H9 (cell line): Measurements from ENCODE around the gene C13orf46. TPM values are rescaled to one million over a fixed set of nuclear protein-coding genes. Genes with fewer than 3 reads are reported as not detected.

Experiments
- DNase-seq: peaks from one replicate; pipeline ENCODE4 v3.0.0-alpha.2; 2017
- H2AFZ ChIP-seq: one replicate; pipeline ENCODE4 v1.6.1; 2013; ENCODE audit warnings: mild to moderate bottlenecking, low read length, control low read depth, moderate library complexity
- H2AK5ac ChIP-seq: 2 replicates; pipeline ENCODE4 v1.6.1; 2013; ENCODE audit warnings: low read length, control low read depth, mixed read lengths; ENCODE audit not compliant: insufficient read length
- H2BK120ac ChIP-seq: one replicate; pipeline ENCODE4 v1.6.1; 2013; ENCODE audit warnings: low read depth, mild to moderate bottlenecking, low read length, control low read depth, inconsistent platforms; ENCODE audit not compliant: poor library complexity, severe bottlenecking
- H2BK12ac ChIP-seq: 2 replicates; pipeline ENCODE4 v1.6.1; 2013; ENCODE audit warnings: low read length, control low read depth, mixed read lengths, low read depth; ENCODE audit not compliant: insufficient read length
- H2BK15ac ChIP-seq: 2 replicates; pipeline ENCODE4 v1.6.1; 2013; ENCODE audit warnings: low read depth, low read length, control low read depth
- H2BK20ac ChIP-seq: one replicate; pipeline ENCODE4 v1.6.1; 2013; ENCODE audit warnings: low read depth, mild to moderate bottlenecking, low read length, control low read depth, inconsistent platforms; ENCODE audit not compliant: poor library complexity, severe bottlenecking
- H2BK5ac ChIP-seq: 2 replicates; pipeline ENCODE4 v1.6.1; 2013; ENCODE audit warnings: low read length, control low read depth, mixed read lengths; ENCODE audit not compliant: insufficient read length
- H3K14ac ChIP-seq: 2 replicates; pipeline ENCODE4 v1.6.1; 2013; ENCODE audit warnings: low read length, control low read depth; ENCODE audit not compliant: insufficient read depth
- H3K18ac ChIP-seq: 2 replicates; pipeline ENCODE4 v1.6.1; 2013; ENCODE audit warnings: low read depth, mild to moderate bottlenecking, mixed read lengths, low read length, control low read depth; ENCODE audit not compliant: insufficient read length
- H3K23ac ChIP-seq: 2 replicates; pipeline ENCODE4 v1.6.1; 2013; ENCODE audit warnings: low read length, control low read depth, mixed read lengths, low read depth; ENCODE audit not compliant: insufficient read length
- H3K23me2 ChIP-seq: 2 replicates; pipeline ENCODE4 v1.6.1; 2013; ENCODE audit warnings: low read depth, mild to moderate bottlenecking, mixed read lengths, low read length, control low read depth; ENCODE audit not compliant: insufficient read length, poor library complexity, severe bottlenecking
- H3K27ac ChIP-seq: 2 replicates; pipeline ENCODE4 v1.5.1; 2013; ENCODE audit warnings: low read length, control low read depth, mixed read lengths, low read depth; ENCODE audit not compliant: insufficient read length
- H3K27me3 ChIP-seq: 2 replicates; pipeline ENCODE4 v1.6.1; 2013; ENCODE audit warnings: low read length, control low read depth, inconsistent platforms; ENCODE audit not compliant: insufficient read depth
- H3K4ac ChIP-seq: 2 replicates; pipeline ENCODE4 v1.6.1; 2013; ENCODE audit warnings: low read depth, mild to moderate bottlenecking, control low read depth, inconsistent platforms, low read length, moderate library complexity
- H3K4me1 ChIP-seq: 2 replicates; pipeline ENCODE4 v1.6.1; 2013; ENCODE audit warnings: low read length, control low read depth, inconsistent platforms; ENCODE audit not compliant: insufficient read depth
- H3K4me2 ChIP-seq: 2 replicates; pipeline ENCODE4 v1.6.1; 2013; ENCODE audit warnings: low read length, control low read depth, mixed read lengths; ENCODE audit not compliant: insufficient read length, insufficient read depth
- H3K56ac ChIP-seq: 2 replicates; pipeline ENCODE4 v1.6.1; 2013; ENCODE audit warnings: low read depth, mild to moderate bottlenecking, mixed read lengths, low read length, control low read depth; ENCODE audit not compliant: insufficient read length
- H3K79me1 ChIP-seq: 2 replicates; pipeline ENCODE4 v1.6.1; 2013; ENCODE audit warnings: low read depth, mild to moderate bottlenecking, moderate library complexity, low read length, control low read depth, inconsistent platforms; ENCODE audit not compliant: insufficient read depth, poor library complexity, severe bottlenecking
- H3K79me2 ChIP-seq: 2 replicates; pipeline ENCODE4 v1.6.1; 2013; ENCODE audit warnings: low read length, control low read depth, inconsistent platforms; ENCODE audit not compliant: insufficient read depth
- H3K9ac ChIP-seq: 2 replicates; pipeline ENCODE4 v1.6.1; 2013; ENCODE audit warnings: low read length, control low read depth, mixed read lengths; ENCODE audit not compliant: insufficient read length; ENCODE audit errors: extremely low read depth
- H3K9me3 ChIP-seq: one replicate; pipeline ENCODE4 v1.6.1; 2013; ENCODE audit warnings: low read depth, low read length, inconsistent platforms; ENCODE audit not compliant: control insufficient read depth
- H3T11ph ChIP-seq: one replicate; pipeline ENCODE4 v1.6.1; 2013; ENCODE audit warnings: mild to moderate bottlenecking, low read length, control low read depth, inconsistent platforms
- H4K20me1 ChIP-seq: one replicate; pipeline ENCODE4 v1.6.1; 2013; ENCODE audit not compliant: control insufficient read depth, insufficient read length, insufficient read depth
- H4K5ac ChIP-seq: 2 replicates; pipeline ENCODE4 v1.6.1; 2013; ENCODE audit warnings: low read depth, mild to moderate bottlenecking, mixed read lengths, low read length, control low read depth; ENCODE audit not compliant: insufficient read length
- H4K8ac ChIP-seq: replicated peaks from 2 replicates; pipeline ENCODE4 v1.6.1; 2013; ENCODE audit warnings: low read length, control low read depth, mixed read lengths, low read depth; ENCODE audit not compliant: insufficient read length
- H4K91ac ChIP-seq: 2 replicates; pipeline ENCODE4 v1.6.1; 2013; ENCODE audit warnings: low read depth, mild to moderate bottlenecking, moderate library complexity, mixed read lengths, low read length, control low read depth; ENCODE audit not compliant: insufficient read length
- H3K27ac Mint-ChIP-seq, 3 experiments: 2 replicates in 2 of 3; 3 replicates in 1 of 3; pipeline ENCODE4 v1.8.0; 2020 to 2021; ENCODE audit warnings: mixed read lengths in 3 of 3, mild to moderate bottlenecking in 1 of 3, moderate library complexity in 1 of 3
- H3K27me3 Mint-ChIP-seq: 2 replicates; pipeline ENCODE4 v1.8.0; 2021; ENCODE audit warnings: low read depth, mild to moderate bottlenecking, moderate library complexity, mixed read lengths
- H3K36me3 Mint-ChIP-seq, 3 experiments: 2 replicates in 2 of 3; 3 replicates in 1 of 3; pipeline ENCODE4 v1.8.0; 2020 to 2021; ENCODE audit warnings: low read depth in 3 of 3, mixed read lengths in 3 of 3; ENCODE audit not compliant: insufficient read depth in 1 of 3
- H3K4me1 Mint-ChIP-seq, 2 experiments: 2 replicates each; pipeline ENCODE4 v1.8.0; 2020; ENCODE audit warnings: mixed read lengths in 2 of 2
- H3K4me3 Mint-ChIP-seq, 2 experiments: 2 replicates in 1 of 2; 3 replicates in 1 of 2; pipeline ENCODE4 v1.8.0; 2020 to 2021; ENCODE audit warnings: mild to moderate bottlenecking in 2 of 2, mixed read lengths in 2 of 2, moderate library complexity in 1 of 2
- H3K9me3 Mint-ChIP-seq, 2 experiments: 2 replicates in 1 of 2; 3 replicates in 1 of 2; pipeline ENCODE4 v1.8.0; 2020; ENCODE audit warnings: mild to moderate bottlenecking in 2 of 2, mixed read lengths in 2 of 2, moderate library complexity in 1 of 2
- CTCF ChIP-seq: fragments of 200-600 bp; sonication (generic); conservative IDR thresholded peaks from 3 replicates; pipeline ENCODE4 v1.8.0; 2021; ENCODE audit warnings: antibody characterized with exemption, mild to moderate bottlenecking
- WGBS: extraction: QIAGEN DNeasy Blood & Tissue Kit; methylation state at CpG from one replicate; pipeline ENCODE4 v1.1.7; 2013; ENCODE audit warnings: missing lambda C conversion rate, low lambda C conversion rate, mixed read lengths; ENCODE audit not compliant: insufficient read length; ENCODE audit errors: extremely low coverage; 5-methylcytosine and 5-hydroxymethylcytosine counted together
- total RNA-seq: library from RNA; stranded (reverse); gene quantifications from 2 replicates; pipeline ENCODE4 v1.2.1, GENCODE V29; 2021

The C13orf46 gene
- total RNA-seq, 1 experiment from 2014 or later, result 0.55 TPM

GRCh38 chr13:113907635-113908617, 66.0 kb downstream of the C13orf46 start:
- no peak overlapping the region for H2BK20ac ChIP-seq
- no peak overlapping the region for H4K91ac ChIP-seq
- no peaks in the 10 kb centered on the region for H3K23me2 ChIP-seq
- Mint-ChIP-seq H3K27ac (peak overlapping the region in 1 of 3 experiments; percentile 4; a peak in 1 of 7 replicates), H3K4me3 (no peak overlapping the region), H3K9me3 (peaks cover 0 to 4% of the 10 kb centered on the region in 2 experiments; a peak in 1 of 5 replicates), H3K27me3 (peaks cover 6% of the 10 kb centered on the region), H3K36me3 (peaks cover 0 to 3% (median 0%) of the 10 kb centered on the region in 3 experiments; a peak in 2 of 7 replicates), H3K4me1 (peaks cover 16 to 24% of the 10 kb centered on the region in 2 experiments)
- H3T11ph ChIP-seq, result no peak overlapping the region
- H2BK12ac ChIP-seq, result no peak overlapping the region
- no CpG with 5 or more reads among the region's 17 CpGs for WGBS
- no peak overlapping the region for H4K5ac ChIP-seq
- no peak overlapping the region for H2BK5ac ChIP-seq
- no peaks in the 10 kb centered on the region for H4K20me1 ChIP-seq
- H3K14ac ChIP-seq, result peak overlapping the region; percentile 24; the same call in 1 of the 2 replicates
- H3K23ac ChIP-seq, result no peak overlapping the region
- H3K4ac ChIP-seq, result no peak overlapping the region
- H3K56ac ChIP-seq, result no peak overlapping the region
- H3K79me1 ChIP-seq, result no peaks in the 10 kb centered on the region
- no peaks in the 10 kb centered on the region; the same call in 1 of the 2 replicates for H3K4me1 ChIP-seq
- H3K9ac ChIP-seq, result no peak overlapping the region
- no peak for TF ChIP-seq CTCF
- no peak for DNase-seq
- no peak overlapping the region for H3K4me2 ChIP-seq
- H2BK120ac ChIP-seq, result no peak overlapping the region
- no peak overlapping the region for H3K27ac ChIP-seq
- H4K8ac ChIP-seq, result no peak overlapping the region
- H3K18ac ChIP-seq, result no peak overlapping the region
- H3K79me2 ChIP-seq, result no peaks in the 10 kb centered on the region
- H2BK15ac ChIP-seq, result no peak overlapping the region; the same call in 1 of the 2 replicates
- H3K9me3 ChIP-seq, result no peaks in the 10 kb centered on the region
- H2AFZ ChIP-seq, result no peak overlapping the region
- H2AK5ac ChIP-seq, result no peak overlapping the region
- H3K27me3 ChIP-seq, result no peaks in the 10 kb centered on the region
